Erythroblast (primary cell): ENCODE results near the gene OR56B4.

Source experiments
- GATA1 ChIP-seq: IDR thresholded peaks from 2 replicates; pipeline ENCODE4 v1.6.1; 2011; ENCODE audit warnings: low read depth, mild to moderate bottlenecking, control low read depth, low read length, moderate library complexity
- POLR2A ChIP-seq: IDR thresholded peaks from 2 replicates; pipeline ENCODE4 v1.6.1; 2011; ENCODE audit warnings: mild to moderate bottlenecking, low read length

DNA sequence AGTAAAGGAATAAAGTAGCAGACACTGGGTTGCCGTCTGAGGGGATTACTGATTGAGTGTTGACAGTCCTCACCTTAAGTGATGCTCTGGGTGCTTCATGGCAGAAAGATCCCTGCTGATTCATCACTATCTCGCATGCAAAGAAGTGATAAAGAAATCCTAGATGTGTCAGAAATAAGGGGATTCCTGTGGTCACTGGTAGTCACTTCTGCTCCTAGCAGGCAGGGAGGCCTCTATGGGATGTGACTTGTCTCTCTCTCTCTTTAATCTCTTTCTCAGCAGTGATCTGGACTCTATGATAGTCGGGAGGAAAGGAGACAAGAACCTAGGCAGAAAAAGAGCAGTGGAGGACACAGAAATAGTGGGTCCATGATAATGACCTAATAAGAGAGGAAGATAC is 46.0 kb upstream of the OR56B4 start:
- TF ChIP-seq POLR2A (no peak), GATA1 (no peak)
